Panc1 (cell line): ENCODE measurements around the gene GGCX.
A peak's percentile ranks its signal among the peaks of the same experiment; 100 is the strongest.
"Not testable (repeated sequence)": the region's sequence is repeated elsewhere in the genome, so short reads cannot be mapped to it uniquely, and the experiment has no call there.

Experiments used
- CTCF ChIP-seq: fragments of 450-650 bp; IDR thresholded peaks from 2 replicates; pipeline ENCODE4 v1.5.1; 2017; ENCODE audit warnings: mild to moderate bottlenecking
- POLR2AphosphoS5 ChIP-seq: IDR thresholded peaks from 2 replicates; pipeline ENCODE4 v1.6.1; 2012; ENCODE audit warnings: mild to moderate bottlenecking, low read depth, low read length, moderate library complexity
- TCF7L2 ChIP-seq: IDR thresholded peaks from 2 replicates; pipeline ENCODE4 v1.6.1; 2011; ENCODE audit warnings: mild to moderate bottlenecking, low read depth, low read length, inconsistent platforms

GRCh38 chr2:85604133-85604444, 42.8 kb upstream of the GGCX start:
- not testable (repeated sequence) for TF ChIP-seq CTCF, TCF7L2
- TF ChIP-seq POLR2AphosphoS5, result 0 out of 2 replicates have a peak, but pooled peaks have one; percentile 0
